NAMALWA (cell line): ENCODE data around the gene HPD.
A peak's percentile ranks its signal among the peaks of the same experiment; 100 is the strongest.
"Not testable (repeated sequence)": the region's sequence is repeated elsewhere in the genome, so short reads cannot be mapped to it uniquely, and the experiment has no call there.

ENCODE experiments used
- DNase-seq: peaks from one replicate; pipeline ENCODE4 v3.0.0-alpha.2; 2015; ENCODE audit warnings: low spot score

The HPD gene

DNA sequence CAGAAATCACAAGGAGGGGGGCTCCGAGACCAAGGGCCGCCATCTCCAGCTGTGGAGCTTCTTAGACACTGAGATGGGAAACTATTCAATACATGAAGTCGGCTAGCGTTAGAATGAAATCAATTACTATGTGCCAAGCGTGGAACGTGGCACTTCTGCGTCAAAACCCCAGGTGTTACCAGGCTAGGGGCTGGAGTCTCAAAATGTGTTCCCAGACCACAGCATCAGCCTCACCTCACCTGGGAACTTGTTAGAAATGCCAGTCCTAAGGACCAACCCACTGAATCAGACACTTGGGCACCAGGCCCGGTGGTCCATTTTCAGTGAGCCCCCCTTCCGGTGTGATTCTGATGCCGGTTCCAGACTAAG, 59.9 kb downstream of the HPD start:
- DNase-seq, result no peak

GRCh38 chr12:121797937-121798786, 60.5 kb downstream of the HPD start:
- no peak for DNase-seq

GRCh38 chr12:121796855-121797751, 61.6 kb downstream of the HPD start:
- DNase-seq, result no peak

GRCh38 chr12:121795034-121795968, 63.4 kb downstream of the HPD start:
- DNase-seq, result peak; percentile 87

DNA sequence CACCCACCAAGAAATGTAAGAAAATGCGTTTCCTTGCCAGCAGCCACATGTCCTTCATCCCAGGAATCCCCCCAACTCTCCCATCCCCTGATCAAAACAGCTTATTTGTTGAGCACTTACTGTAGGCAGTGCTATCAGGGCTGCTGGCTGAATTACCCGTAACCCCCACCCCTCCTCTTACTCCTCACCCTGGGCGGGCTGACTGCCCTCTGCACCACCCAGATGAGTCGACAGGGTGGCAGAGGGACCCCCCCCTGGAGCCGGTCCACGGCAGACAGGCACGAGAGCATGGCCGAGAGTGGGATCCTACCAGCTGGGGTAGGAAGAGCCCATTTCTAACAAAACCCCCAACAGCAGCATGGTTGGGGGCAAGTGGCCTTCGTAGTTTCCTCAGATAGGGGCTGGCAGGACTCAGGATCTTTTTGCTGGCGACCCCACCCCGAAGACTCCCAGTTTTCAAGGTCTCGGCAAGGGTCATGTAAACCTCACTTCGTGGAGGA, 64.1 kb downstream of the HPD start:
- DNase-seq, result no peak

DNA sequence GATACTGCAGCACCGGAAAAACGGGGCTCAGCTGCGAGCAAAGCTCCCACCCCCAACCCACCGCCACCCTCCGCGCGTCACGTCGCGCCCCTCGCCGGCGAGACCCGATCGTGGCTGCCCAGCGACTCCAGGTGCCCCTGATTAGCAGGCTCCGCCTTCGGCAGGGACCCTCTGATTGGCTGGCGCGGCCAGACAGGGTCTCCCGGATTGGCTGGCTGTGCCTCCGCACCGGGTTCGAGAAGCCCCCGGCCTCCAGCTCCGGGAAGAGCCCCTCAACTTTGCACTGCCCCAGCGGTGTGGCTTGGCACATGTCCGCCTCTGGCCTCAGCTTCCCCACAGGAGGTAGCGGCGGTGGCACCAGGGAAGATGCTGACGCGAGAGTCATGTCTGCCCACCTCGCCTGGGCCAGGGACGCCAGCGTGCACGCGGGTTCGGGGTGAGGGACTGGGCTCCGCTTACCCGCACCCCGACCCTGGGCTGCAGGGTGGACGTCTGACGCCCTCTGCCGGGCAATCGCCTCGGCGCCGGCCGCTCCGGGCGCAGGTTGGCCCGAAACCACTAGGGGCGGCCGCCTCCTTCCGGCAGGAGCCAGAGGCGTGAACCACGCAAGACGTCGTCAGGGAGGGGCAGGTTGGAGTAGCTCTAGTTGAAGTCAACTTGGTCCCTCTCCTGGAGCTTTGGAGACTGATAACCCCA, 64.7 kb downstream of the HPD start:
- peak; percentile 95 for DNase-seq

- no peak for DNase-seq
These were observed 65.2 kb downstream of the HPD start, which contains the start of gene RHOF for GRCh38 chr12:121793440-121793837. RHOF (minus strand) TSS chr12:121793688; CDS start chr12:121793633, 55 bp downstream.

GRCh38 chr12:121792607-121793439, 65.8 kb downstream of the HPD start:
- peak; percentile 80 for DNase-seq

DNA sequence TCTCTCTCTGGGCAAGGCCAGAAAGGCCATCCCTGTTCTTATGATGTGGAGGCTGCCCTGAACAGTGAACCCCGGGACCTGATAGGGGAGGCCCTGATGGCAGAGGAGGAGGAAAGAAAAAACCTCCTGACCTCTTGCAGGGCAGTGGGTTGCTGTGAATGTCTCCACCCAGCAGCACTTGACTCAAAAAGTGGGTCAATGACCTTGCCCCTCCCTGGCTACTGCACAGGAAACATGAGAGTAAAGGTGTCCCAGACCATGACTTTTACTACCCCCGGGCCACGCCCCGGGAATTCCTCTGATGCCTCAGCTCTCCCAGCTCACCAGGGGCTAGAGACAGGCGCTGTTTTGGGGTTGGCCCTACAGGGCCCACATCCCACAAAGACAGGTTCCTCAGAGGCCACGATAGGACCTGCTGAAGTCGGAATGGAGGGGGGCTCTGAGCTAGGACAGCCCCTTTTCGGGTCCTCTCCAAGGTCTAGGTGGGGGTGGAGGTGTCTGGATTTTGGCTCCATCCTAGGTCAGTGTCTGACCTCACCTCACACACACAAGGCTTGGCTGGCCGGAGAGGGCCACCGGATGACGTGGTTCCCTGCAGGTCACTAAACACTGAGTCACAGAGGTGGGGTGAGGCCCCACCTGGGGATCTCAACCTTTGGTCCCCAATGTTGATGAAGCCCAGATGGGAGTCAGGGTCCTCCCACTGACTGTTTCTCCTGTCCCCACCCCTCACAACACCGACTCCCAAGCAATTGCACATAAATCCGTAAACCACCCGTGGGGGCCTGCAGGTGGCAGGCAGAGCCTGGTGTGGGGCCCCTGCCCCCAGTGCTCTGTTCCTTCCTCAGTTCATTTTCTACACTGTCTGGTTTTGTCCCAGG, 66.7 kb downstream of the HPD start:
- DNase-seq, result peak; percentile 43

DNA sequence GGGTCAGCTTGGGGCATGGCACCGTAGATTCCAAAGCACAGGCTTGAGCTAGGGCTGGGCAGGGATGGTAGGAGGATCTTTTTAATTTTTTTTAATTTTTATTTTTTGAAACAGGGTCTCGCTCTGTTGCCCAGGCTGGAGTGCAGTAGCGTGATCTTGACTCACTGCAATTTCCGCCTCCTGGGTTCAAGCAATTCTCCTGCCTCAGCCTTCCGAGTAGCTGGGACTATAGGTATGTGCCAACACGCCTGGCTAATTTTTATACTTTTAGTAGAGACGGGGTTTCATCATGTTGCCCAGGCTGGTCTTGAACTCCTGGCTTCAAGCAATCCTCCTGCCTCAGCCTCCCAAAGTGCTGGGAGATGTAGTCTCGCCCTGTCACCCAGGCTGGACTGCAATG, 67.9 kb downstream of the HPD start:
- DNase-seq, result not testable (repeated sequence)

DNA sequence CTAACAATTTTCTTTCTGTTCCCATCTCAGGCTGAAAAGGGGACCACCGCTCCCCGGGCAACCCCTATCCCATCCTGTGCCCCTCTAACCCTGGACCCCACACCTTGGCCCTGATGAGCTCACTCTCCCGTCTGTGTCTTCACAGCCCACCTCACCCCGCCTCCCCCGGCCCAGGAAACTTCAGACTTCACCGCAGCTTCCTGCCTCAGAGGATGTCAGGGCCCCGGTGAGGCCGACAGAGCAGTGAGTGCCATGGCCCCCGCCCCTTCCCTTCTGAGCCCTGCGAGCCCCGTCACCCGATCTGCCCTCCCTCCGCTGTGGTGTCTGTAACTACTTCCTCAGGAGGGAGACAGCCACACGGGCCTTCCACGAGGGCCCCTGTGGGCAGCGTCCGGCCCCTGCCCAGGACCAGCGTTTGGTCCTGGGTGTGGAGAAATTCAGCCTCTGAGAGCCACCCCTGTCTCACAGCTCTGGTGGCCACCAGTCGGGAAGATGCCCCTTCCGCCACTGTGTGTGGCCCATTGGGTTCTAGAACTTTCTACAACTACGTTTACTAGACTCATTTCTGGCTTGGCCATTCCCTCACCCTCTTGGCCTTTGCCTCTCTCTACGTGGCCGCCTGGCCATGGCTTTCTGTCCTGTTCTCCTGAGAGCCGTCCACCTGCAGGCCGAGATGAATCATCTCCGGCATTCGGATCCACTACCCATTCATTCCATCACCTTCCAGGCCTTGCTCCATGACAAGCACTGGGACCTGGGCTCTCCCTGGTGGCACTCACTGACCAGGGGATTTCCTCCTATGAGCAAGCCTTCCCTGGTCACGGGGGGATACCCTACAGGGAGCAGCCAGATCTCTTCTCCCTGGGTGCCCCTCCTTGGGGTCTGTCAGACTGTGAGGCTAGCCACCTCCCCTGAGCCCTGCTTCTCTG, 68.6 kb downstream of the HPD start:
- DNase-seq, result peak; percentile 93
